Measurements from ENCODE around the gene IGFBP5.

The IGFBP5 gene

DNA sequence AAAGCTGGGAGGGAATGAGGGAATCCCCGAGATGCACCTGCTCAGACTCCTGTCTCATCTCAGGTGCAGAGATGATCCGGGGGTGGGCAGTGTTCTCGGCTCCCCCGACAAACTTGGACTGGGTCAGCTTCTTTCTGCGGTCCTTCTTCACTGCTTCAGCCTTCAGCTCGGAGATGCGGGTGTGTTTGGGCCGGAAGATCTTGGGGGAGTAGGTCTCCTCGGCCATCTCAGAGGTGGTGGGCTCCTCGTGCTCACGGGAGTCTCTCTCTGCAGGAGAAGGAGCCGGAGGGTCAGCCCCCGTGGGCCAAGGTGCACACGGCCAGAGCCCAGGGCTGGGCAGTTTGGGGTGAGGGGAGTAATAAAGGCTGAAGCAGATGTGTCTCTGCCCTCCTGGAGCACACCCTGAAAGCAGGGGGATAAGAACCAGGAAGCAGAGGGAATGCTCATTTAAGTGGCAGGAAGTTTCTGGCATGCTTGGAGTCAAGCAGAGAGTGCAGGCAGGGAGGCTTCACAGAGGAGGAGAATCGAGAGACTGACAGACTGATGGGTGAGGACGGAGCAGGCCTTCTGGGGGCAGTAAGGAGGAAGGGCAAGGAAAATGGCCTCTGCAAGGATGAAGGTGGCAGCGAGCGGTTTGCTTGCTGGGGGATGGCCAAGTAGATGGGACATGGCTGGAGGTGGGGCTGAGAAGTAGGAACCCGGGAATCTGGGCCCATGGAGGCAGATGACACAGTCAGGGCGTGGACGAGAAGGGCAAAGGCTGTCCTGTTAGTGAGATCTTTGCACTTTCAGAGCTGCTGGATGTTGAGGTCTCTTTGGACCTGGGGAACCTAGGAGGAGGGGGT lies 16.3 kb downstream of the IGFBP5 start:
- H3K27me3 Mint-ChIP-seq: peaks cover 76% of the 10 kb centered on the region
- no peak for ATAC-seq (replicated peaks; ENCODE audit: extremely low read depth, poor library complexity, severe bottlenecking)

GRCh38 chr2:216678098-216678465 lies 17.3 kb downstream of the IGFBP5 start:
- DNase-seq (ENCODE audit: low spot score in 2 of 2) (no peak), ATAC-seq (replicated peaks; ENCODE audit: extremely low read depth, poor library complexity, severe bottlenecking) (no peak)
- no peaks in the 10 kb centered on the region for H3K9me3 Mint-ChIP-seq
- peaks cover 8% of the 10 kb centered on the region for H3K4me1 Mint-ChIP-seq
- peaks cover 2% of the 10 kb centered on the region for H3K36me3 Mint-ChIP-seq (ENCODE audit: insufficient read depth)
- H3K4me3 Mint-ChIP-seq: no peak overlapping the region
- peaks cover 71% of the 10 kb centered on the region for H3K27me3 Mint-ChIP-seq
- H3K27ac Mint-ChIP-seq (ENCODE audit: low read depth): no peak overlapping the region

More for the DNA sequence above, 16.3 kb downstream of the IGFBP5 start:
- Mint-ChIP-seq H3K4me1 (peaks cover 8% of the 10 kb centered on the region), H3K4me3 (no peak overlapping the region), H3K36me3 (ENCODE audit: insufficient read depth) (peaks cover 2% of the 10 kb centered on the region), H3K27ac (ENCODE audit: low read depth) (no peak overlapping the region), H3K9me3 (no peaks in the 10 kb centered on the region)
- DNase-seq (ENCODE audit: low spot score in 2 of 2): no peak

DNA sequence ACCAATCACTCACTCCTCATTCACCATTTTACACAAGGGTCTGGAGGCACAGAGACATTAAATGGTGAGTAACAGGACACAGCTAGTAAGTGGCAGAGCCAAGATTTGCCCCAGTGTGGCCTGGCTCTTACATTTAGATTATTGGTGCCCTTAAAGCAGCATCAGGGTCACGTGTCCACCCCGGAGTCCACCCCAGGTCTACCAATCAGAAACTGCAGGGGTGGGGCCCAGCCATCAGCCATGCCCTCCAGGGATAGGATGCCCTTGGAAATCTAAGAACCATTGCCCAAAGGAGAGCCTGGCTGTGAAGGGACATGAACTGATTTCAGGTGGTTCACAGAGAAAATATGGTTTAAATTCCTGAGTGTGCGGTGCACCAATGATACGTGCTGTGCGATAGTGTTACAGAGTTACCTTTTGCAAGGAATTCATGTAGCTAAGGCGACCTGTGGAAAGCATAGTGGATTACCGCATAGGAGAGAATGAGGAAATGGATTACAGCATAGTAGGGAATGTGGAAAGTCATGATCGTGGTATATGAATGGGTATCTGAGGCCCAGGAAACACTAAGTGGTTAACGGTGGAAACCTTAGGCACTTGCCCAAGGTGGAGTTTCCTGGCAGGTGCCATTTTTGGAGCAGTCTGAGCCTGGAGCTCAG lies 17.8 kb downstream of the IGFBP5 start:
- DNase-seq (ENCODE audit: low spot score in 2 of 2) (no peak), ATAC-seq (replicated peaks; ENCODE audit: extremely low read depth, poor library complexity, severe bottlenecking) (no peak)
- Mint-ChIP-seq H3K36me3 (ENCODE audit: insufficient read depth) (peaks cover 2% of the 10 kb centered on the region), H3K4me1 (peaks cover 8% of the 10 kb centered on the region), H3K4me3 (no peak overlapping the region), H3K9me3 (no peaks in the 10 kb centered on the region), H3K27me3 (peaks cover 67% of the 10 kb centered on the region), H3K27ac (ENCODE audit: low read depth) (no peak overlapping the region)

- no peak for DNase-seq (ENCODE audit: low spot score in 2 of 2)
- H3K27me3 Mint-ChIP-seq: peaks cover 57% of the 10 kb centered on the region
- H3K36me3 Mint-ChIP-seq (ENCODE audit: insufficient read depth): peaks cover 2% of the 10 kb centered on the region
These were observed 18.7 kb downstream of the IGFBP5 start for GRCh38 chr2:216676630-216677029.

DNA sequence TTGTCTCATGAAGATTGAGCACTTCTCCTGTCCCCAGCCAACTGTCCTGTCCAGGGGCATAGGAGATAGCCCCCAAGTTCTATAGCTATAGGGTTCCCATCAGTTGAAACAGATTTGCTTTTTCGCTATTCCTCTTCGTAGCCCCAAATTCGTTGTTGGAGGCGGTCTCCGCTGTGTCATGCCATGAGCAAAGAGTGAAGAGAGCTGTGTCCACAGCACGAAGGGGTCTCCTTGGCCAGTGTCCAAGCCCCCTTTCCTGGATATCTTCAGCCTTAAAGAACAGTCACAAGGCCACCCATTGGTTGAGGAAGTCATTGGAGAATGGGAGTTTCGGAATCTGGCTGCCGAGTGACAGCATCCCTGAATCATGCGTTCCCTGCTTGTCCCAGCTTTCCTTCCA lies 21.0 kb downstream of the IGFBP5 start:
- H3K4me3 Mint-ChIP-seq: no peak overlapping the region
- no peaks in the 10 kb centered on the region for H3K36me3 Mint-ChIP-seq (ENCODE audit: insufficient read depth)
- H3K9me3 Mint-ChIP-seq: no peaks in the 10 kb centered on the region
- H3K27me3 Mint-ChIP-seq: peaks cover 57% of the 10 kb centered on the region
- ATAC-seq (replicated peaks; ENCODE audit: extremely low read depth, poor library complexity, severe bottlenecking) (no peak), DNase-seq (ENCODE audit: low spot score in 2 of 2) (no peak)
- H3K27ac Mint-ChIP-seq (ENCODE audit: low read depth): no peak overlapping the region
- no peaks in the 10 kb centered on the region for H3K4me1 Mint-ChIP-seq

More at GRCh38 chr2:216676630-216677029, 18.7 kb downstream of the IGFBP5 start:
- no peak for ATAC-seq (replicated peaks; ENCODE audit: extremely low read depth, poor library complexity, severe bottlenecking)
- Mint-ChIP-seq H3K27ac (ENCODE audit: low read depth) (no peak overlapping the region), H3K4me3 (no peak overlapping the region), H3K9me3 (no peaks in the 10 kb centered on the region), H3K4me1 (no peaks in the 10 kb centered on the region)

GRCh38 chr2:216673609-216674008 lies 21.7 kb downstream of the IGFBP5 start:
- ATAC-seq (replicated peaks; ENCODE audit: extremely low read depth, poor library complexity, severe bottlenecking) (no peak), DNase-seq (ENCODE audit: low spot score in 2 of 2) (no peak)
- no peaks in the 10 kb centered on the region for H3K4me1 Mint-ChIP-seq
- H3K36me3 Mint-ChIP-seq (ENCODE audit: insufficient read depth): no peaks in the 10 kb centered on the region
- peaks cover 57% of the 10 kb centered on the region for H3K27me3 Mint-ChIP-seq
- no peak overlapping the region for H3K4me3 Mint-ChIP-seq
- no peaks in the 10 kb centered on the region for H3K9me3 Mint-ChIP-seq
- H3K27ac Mint-ChIP-seq (ENCODE audit: low read depth): no peak overlapping the region

- Mint-ChIP-seq H3K4me1 (no peaks in the 10 kb centered on the region), H3K36me3 (ENCODE audit: insufficient read depth) (no peaks in the 10 kb centered on the region), H3K27me3 (peaks cover 59% of the 10 kb centered on the region), H3K27ac (ENCODE audit: low read depth) (no peak overlapping the region), H3K4me3 (no peak overlapping the region), H3K9me3 (no peaks in the 10 kb centered on the region)
- ATAC-seq (replicated peaks; ENCODE audit: extremely low read depth, poor library complexity, severe bottlenecking) (no peak), DNase-seq (ENCODE audit: low spot score in 2 of 2) (no peak)
These were observed 22.3 kb downstream of the IGFBP5 start for GRCh38 chr2:216673021-216673420.

GRCh38 chr2:216672466-216672865 lies 22.9 kb downstream of the IGFBP5 start:
- Mint-ChIP-seq H3K36me3 (ENCODE audit: insufficient read depth) (no peaks in the 10 kb centered on the region), H3K4me1 (no peaks in the 10 kb centered on the region), H3K27me3 (peaks cover 65% of the 10 kb centered on the region), H3K9me3 (no peaks in the 10 kb centered on the region), H3K4me3 (no peak overlapping the region), H3K27ac (ENCODE audit: low read depth) (no peak overlapping the region)
- no peak for ATAC-seq (replicated peaks; ENCODE audit: extremely low read depth, poor library complexity, severe bottlenecking)
- DNase-seq (ENCODE audit: low spot score in 2 of 2): no peak

DNA sequence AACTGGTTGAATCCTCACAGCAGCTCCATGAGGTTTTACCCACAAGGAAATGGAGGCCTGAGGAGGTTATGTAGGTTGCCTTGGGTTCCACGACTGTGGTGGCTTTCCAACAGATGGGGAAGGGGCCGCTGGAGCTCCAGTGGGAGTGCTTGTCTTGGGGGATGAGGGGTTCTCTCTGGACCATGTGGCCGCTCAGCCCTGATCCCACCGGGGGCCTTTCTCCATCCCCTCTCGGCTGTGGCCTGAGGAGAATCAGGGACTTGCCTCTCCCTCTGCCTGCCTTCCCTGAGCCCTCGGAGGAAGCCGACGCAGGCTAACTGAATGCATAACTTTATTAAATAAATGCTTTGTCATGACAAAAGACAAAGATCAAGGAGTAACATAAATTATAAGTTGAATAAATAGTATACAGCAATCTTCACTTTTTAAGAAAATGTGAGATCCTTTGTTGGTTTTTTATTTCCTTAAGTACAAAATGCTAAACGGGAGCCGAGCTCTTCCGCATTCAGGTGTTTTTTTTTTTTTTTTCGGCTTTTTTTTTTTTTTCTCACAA lies 23.5 kb downstream of the IGFBP5 start:
- DNase-seq (ENCODE audit: low spot score in 2 of 2): no peak
- Mint-ChIP-seq H3K4me3 (no peak overlapping the region), H3K9me3 (no peaks in the 10 kb centered on the region), H3K4me1 (no peaks in the 10 kb centered on the region), H3K27me3 (peaks cover 69% of the 10 kb centered on the region), H3K27ac (ENCODE audit: low read depth) (no peak overlapping the region), H3K36me3 (ENCODE audit: insufficient read depth) (no peaks in the 10 kb centered on the region)
- no peak for ATAC-seq (replicated peaks; ENCODE audit: extremely low read depth, poor library complexity, severe bottlenecking)

DNA sequence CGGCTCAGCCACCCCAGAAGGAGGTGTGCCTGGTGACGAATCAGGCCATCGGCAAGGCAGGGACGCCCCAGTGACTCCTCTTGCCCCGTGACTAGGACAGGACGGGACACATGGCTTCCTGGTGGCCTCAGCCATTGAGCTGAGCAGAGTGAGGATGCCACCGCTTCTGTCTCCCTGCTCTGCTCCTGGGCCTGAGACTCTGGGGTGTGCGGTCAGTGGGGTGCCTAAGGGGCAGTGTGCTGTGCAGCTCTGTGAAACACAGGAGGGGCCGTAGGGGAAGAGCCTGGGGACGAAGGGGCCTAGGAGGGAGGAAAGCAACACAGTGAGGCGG lies 24.3 kb downstream of the IGFBP5 start:
- no peak overlapping the region for H3K27ac Mint-ChIP-seq (ENCODE audit: low read depth)
- no peak for ATAC-seq (replicated peaks; ENCODE audit: extremely low read depth, poor library complexity, severe bottlenecking)
- peaks cover 69% of the 10 kb centered on the region for H3K27me3 Mint-ChIP-seq
- no peaks in the 10 kb centered on the region for H3K9me3 Mint-ChIP-seq
- no peak overlapping the region for H3K4me3 Mint-ChIP-seq
- no peaks in the 10 kb centered on the region for H3K4me1 Mint-ChIP-seq
- H3K36me3 Mint-ChIP-seq (ENCODE audit: insufficient read depth): no peaks in the 10 kb centered on the region
- DNase-seq (ENCODE audit: low spot score in 2 of 2): no peak

DNA sequence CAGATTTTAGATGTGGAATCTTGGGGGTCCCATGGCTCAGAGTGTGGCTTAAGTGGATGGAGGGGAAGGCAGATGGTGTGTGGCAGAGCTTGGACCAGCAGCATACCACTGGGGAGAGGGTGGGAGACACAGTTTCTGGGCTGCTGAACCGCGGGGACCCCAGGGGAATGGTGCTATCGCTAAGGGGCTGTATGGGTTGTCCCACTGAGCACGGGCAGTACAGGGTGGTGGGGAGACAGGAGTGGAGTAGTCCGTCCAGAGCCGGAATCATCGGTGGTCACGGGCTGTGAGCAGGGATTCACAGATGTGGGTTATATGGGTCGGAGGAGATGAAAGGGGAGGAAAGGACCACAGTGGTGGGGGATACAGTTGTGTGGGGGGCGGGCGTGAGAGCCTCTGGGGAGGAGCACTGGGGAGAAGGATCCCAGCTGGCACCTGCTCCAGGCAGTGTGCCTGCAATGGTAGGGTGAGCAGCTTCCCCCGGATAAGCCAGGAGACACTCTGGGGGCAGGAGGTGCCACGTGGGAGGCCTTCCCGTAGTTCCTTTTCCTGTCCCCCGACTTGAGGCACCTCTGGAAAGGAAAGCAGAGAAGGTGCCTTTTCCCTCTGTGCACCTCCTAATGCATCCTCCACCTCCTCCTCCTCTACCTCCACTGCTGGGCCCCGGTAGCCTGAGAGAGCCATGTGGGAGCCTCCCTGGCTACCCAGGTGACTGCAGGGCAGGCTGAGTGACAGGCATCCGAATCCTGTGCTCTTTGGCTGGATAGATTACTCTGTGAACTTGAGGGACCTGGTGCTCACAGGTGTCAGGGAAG lies 24.9 kb downstream of the IGFBP5 start:
- Mint-ChIP-seq H3K27me3 (peaks cover 64% of the 10 kb centered on the region), H3K4me3 (no peak overlapping the region), H3K4me1 (no peaks in the 10 kb centered on the region), H3K9me3 (no peaks in the 10 kb centered on the region), H3K27ac (ENCODE audit: low read depth) (no peak overlapping the region), H3K36me3 (ENCODE audit: insufficient read depth) (no peaks in the 10 kb centered on the region)
- DNase-seq (ENCODE audit: low spot score in 2 of 2) (no peak), ATAC-seq (replicated peaks; ENCODE audit: extremely low read depth, poor library complexity, severe bottlenecking) (no peak)

- Mint-ChIP-seq H3K4me3 (no peak overlapping the region), H3K9me3 (no peaks in the 10 kb centered on the region), H3K4me1 (no peaks in the 10 kb centered on the region), H3K27ac (ENCODE audit: low read depth) (no peak overlapping the region), H3K36me3 (ENCODE audit: insufficient read depth) (no peaks in the 10 kb centered on the region), H3K27me3 (peaks cover 45% of the 10 kb centered on the region)
- peak; percentile 53 to 54 for DNase-seq (ENCODE audit: low spot score in 2 of 2)
- ATAC-seq (replicated peaks; ENCODE audit: extremely low read depth, poor library complexity, severe bottlenecking): peak; percentile 63
These were observed 28.7 kb downstream of the IGFBP5 start for GRCh38 chr2:216666461-216667233.
